PC-9 (cell line): ENCODE results near the gene ZNF485. TPM values are rescaled to one million over a fixed set of nuclear protein-coding genes. Genes with fewer than 3 reads are reported as not detected.

ENCODE experiments used
- BruUV-seq: library from RNA; stranded (reverse); fragments of 400-500 nt; replicated peaks from 2 replicates; lab custom pipeline; 2021; lab: Mats Ljungman, UMichigan
- CTCF ChIA-PET: fragments of 300-600 bp; sonication (Branson Sonifier 250); formaldehyde crosslinking; loops from one replicate; lab custom pipeline; 2022; ENCODE audit warnings: antibody characterized with exemption; lab: Charles Lee
- POLR2A ChIA-PET: fragments of 300-600 bp; sonication (Branson Sonifier 250); formaldehyde crosslinking; loops from one replicate; lab custom pipeline; 2022; ENCODE audit warnings: antibody characterized with exemption; ENCODE audit not compliant: unreplicated experiment; lab: Charles Lee
- DNase-seq, 2 experiments: peaks; one replicate each; pipeline versions ENCODE4 v3.0.0 to v3.0.0-alpha.2; 2015 to 2022; ENCODE audit warnings: mixed read lengths in 1 of 2
- H2AFZ ChIP-seq: fragments of 200-600 bp; sonication (generic); 2 replicates; pipeline ENCODE4 v1.8.1; 2017; ENCODE audit warnings: antibody characterized with exemption
- H3F3A ChIP-seq: fragments of 200-600 bp; sonication (generic); 2 replicates; pipeline ENCODE4 v1.8.1; 2017; ENCODE audit warnings: antibody characterized with exemption, mild to moderate bottlenecking, low read depth; ENCODE audit not compliant: insufficient read depth
- H3K27ac ChIP-seq: fragments of 200-600 bp; sonication (generic); 2 replicates; pipeline ENCODE4 v1.6.1; 2016; ENCODE audit warnings: mixed run types
- H3K27me3 ChIP-seq: fragments of 200-600 bp; sonication (generic); 2 replicates; pipeline ENCODE4 v1.6.1; 2016; ENCODE audit warnings: low read depth, mixed run types; ENCODE audit not compliant: insufficient read depth
- H3K36me3 ChIP-seq: fragments of 200-600 bp; sonication (generic); 2 replicates; pipeline ENCODE4 v1.6.1; 2016; ENCODE audit warnings: low read depth, mixed run types
- H3K4me1 ChIP-seq: fragments of 200-600 bp; sonication (generic); replicated peaks from 2 replicates; pipeline ENCODE4 v1.6.1; 2016; ENCODE audit warnings: mixed run types; ENCODE audit not compliant: insufficient read depth
- H3K4me2 ChIP-seq: fragments of 200-600 bp; sonication (generic); 2 replicates; pipeline ENCODE4 v1.6.1; 2017; ENCODE audit warnings: mixed run types
- H3K4me3 ChIP-seq: fragments of 200-600 bp; sonication (generic); 2 replicates; pipeline ENCODE4 v1.6.1; 2016; ENCODE audit warnings: mixed run types
- H3K79me2 ChIP-seq: fragments of 200-600 bp; sonication (generic); 2 replicates; pipeline ENCODE4 v1.6.1; 2017; ENCODE audit warnings: low read depth, mixed run types
- H3K9me2 ChIP-seq: fragments of 200-600 bp; sonication (generic); 2 replicates; pipeline ENCODE4 v1.8.1; 2017; ENCODE audit warnings: mild to moderate bottlenecking; ENCODE audit not compliant: insufficient read depth
- H3K9me3 ChIP-seq: fragments of 200-600 bp; sonication (generic); 2 replicates; pipeline ENCODE4 v1.8.1; 2016; ENCODE audit warnings: low read depth; ENCODE audit not compliant: insufficient read depth
- H4K20me1 ChIP-seq: fragments of 200-600 bp; sonication (generic); 2 replicates; pipeline ENCODE4 v1.8.1; 2017; ENCODE audit not compliant: insufficient read depth
- EZH2 ChIP-seq: fragments of 200-600 bp; sonication (generic); IDR thresholded peaks from 2 replicates; pipeline ENCODE4 v1.8.0; 2017; ENCODE audit warnings: antibody characterized with exemption, low read depth
- intact Hi-C: fragments of 100-400 bp; cut with micrococcal nuclease; formaldehyde crosslinking; loops from one replicate; pipeline ENCODE4 v1.10.0; 2022; ENCODE audit not compliant: unreplicated experiment
- total RNA-seq: library from RNA; stranded (reverse); gene quantifications from 2 replicates; pipeline ENCODE4 v1.2.3, GENCODE V29; 2021
- TF ChIP-seq, protein P1 (sequence below): fragments of 200-600 bp; sonication (generic); conservative IDR thresholded peaks from 2 replicates; pipeline ENCODE4 v1.6.1; 2017; ENCODE audit warnings: mixed run types, antibody characterized with exemption, mild to moderate bottlenecking, moderate library complexity

Gene ZNF485
- total RNA-seq, 1 experiment from 2014 or later = 2.1 TPM

- no peak for DNase-seq
- Histone ChIP-seq H3K4me3 (no peak overlapping the region), H3K9me2 (no peaks in the 10 kb centered on the region), H3K36me3 (no peaks in the 10 kb centered on the region), H3F3A (no peaks in the 10 kb centered on the region), H4K20me1 (no peaks in the 10 kb centered on the region), H3K9me3 (no peaks in the 10 kb centered on the region), H3K79me2 (no peaks in the 10 kb centered on the region), H3K4me2 (no peak overlapping the region), H3K27ac (no peak overlapping the region), H3K4me1 (no peaks in the 10 kb centered on the region), H2AFZ (no peak overlapping the region), H3K27me3 (peaks cover 77% of the 10 kb centered on the region)
- intact Hi-C loops = no loop called here
- BruUV-seq = no TSS peak
- TF ChIP-seq, protein P1, sequence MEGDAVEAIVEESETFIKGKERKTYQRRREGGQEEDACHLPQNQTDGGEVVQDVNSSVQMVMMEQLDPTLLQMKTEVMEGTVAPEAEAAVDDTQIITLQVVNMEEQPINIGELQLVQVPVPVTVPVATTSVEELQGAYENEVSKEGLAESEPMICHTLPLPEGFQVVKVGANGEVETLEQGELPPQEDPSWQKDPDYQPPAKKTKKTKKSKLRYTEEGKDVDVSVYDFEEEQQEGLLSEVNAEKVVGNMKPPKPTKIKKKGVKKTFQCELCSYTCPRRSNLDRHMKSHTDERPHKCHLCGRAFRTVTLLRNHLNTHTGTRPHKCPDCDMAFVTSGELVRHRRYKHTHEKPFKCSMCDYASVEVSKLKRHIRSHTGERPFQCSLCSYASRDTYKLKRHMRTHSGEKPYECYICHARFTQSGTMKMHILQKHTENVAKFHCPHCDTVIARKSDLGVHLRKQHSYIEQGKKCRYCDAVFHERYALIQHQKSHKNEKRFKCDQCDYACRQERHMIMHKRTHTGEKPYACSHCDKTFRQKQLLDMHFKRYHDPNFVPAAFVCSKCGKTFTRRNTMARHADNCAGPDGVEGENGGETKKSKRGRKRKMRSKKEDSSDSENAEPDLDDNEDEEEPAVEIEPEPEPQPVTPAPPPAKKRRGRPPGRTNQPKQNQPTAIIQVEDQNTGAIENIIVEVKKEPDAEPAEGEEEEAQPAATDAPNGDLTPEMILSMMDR = no peak
- TF ChIP-seq EZH2 = no peak
- ChIA-PET CTCF (no interaction called here), POLR2A (no interaction called here)
Observed at GRCh38 chr10:43591303-43591904, 14.8 kb upstream of the ZNF485 start.

GRCh38 chr10:43594944-43595589 is 11.2 kb upstream of the ZNF485 start:
- H3K4me1 ChIP-seq = no peaks in the 10 kb centered on the region
- CTCF ChIA-PET = no interaction called here
- H3K27me3 ChIP-seq = peaks cover 54% of the 10 kb centered on the region
- no peak overlapping the region for H3K27ac ChIP-seq
- peak overlapping the region; percentile 12; the same call in 1 of the 2 replicates for H3K4me3 ChIP-seq
- intact Hi-C loops = no loop called here
- H3K9me3 ChIP-seq = no peaks in the 10 kb centered on the region
- TF ChIP-seq, protein P1 = no peak
- no peak for TF ChIP-seq EZH2
- no TSS peak for BruUV-seq
- H3K79me2 ChIP-seq = no peaks in the 10 kb centered on the region
- H3K9me2 ChIP-seq = no peaks in the 10 kb centered on the region
- no peaks in the 10 kb centered on the region for H4K20me1 ChIP-seq
- no peaks in the 10 kb centered on the region for H3F3A ChIP-seq
- no peak overlapping the region; the same call in 1 of the 2 replicates for H2AFZ ChIP-seq
- H3K36me3 ChIP-seq = no peaks in the 10 kb centered on the region
- DNase-seq = no peak
- POLR2A ChIA-PET = no interaction called here
- H3K4me2 ChIP-seq = peak overlapping the region; percentile 54

DNA sequence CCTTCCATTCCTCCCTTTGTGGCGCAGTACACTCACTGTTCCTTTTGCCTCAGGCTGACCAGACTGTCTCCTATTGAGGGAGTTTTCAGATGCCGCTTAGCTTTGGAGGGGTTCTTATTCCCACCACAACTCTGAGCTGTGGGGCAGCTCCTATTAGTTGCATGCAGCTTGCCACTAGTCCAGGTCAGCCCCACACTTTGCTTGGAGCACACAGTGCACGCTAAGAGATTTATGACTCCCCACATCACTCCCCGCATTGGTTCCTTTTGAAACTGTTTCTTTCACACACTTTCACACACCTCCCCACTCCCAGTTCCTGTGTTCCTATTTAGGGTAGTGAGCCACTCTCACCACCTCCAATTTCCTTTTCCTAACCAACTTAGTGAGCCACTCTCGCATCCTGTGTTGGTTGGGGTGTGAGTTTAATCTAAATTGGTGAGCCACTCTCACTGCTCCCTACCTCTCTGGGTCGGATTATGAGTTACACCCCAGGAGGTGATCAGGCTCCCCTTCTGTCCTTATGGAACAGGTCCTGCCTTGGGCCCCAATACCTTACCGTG is 10.4 kb upstream of the ZNF485 start:
- ChIA-PET CTCF (no interaction called here), POLR2A (no interaction called here)
- H3K27me3 ChIP-seq = peaks cover 46% of the 10 kb centered on the region
- H3K4me3 ChIP-seq = no peak overlapping the region
- no peaks in the 10 kb centered on the region for H3K36me3 ChIP-seq
- no peaks in the 10 kb centered on the region for H3K9me3 ChIP-seq
- H3F3A ChIP-seq = no peaks in the 10 kb centered on the region
- H3K9me2 ChIP-seq = no peaks in the 10 kb centered on the region
- no peak for DNase-seq
- no TSS peak for BruUV-seq
- TF ChIP-seq, protein P1 = no peak
- no peak for TF ChIP-seq EZH2
- H3K27ac ChIP-seq = no peak overlapping the region
- no peaks in the 10 kb centered on the region for H3K4me1 ChIP-seq
- no peak overlapping the region for H2AFZ ChIP-seq
- no peaks in the 10 kb centered on the region for H3K79me2 ChIP-seq
- H4K20me1 ChIP-seq = no peaks in the 10 kb centered on the region
- intact Hi-C loops = no loop called here
- H3K4me2 ChIP-seq = peak overlapping the region; percentile 54; the same call in 1 of the 2 replicates
